IMR-90 (cell line): ENCODE data around the gene METTL27. TPM values are rescaled to one million over a fixed set of nuclear protein-coding genes. Genes with fewer than 3 reads are reported as not detected.

Experiments used
- ATAC-seq: fragments of 200-7000 bp; cut with Tn5 transposase; 2 replicates; pipeline ENCODE4 v1.9.1; 2020; ENCODE audit warnings: low read depth, mild to moderate bottlenecking, moderate library complexity
- BruUV-seq: library from RNA; stranded (reverse); fragments of 400-500 nt; replicated peaks from 2 replicates; lab custom pipeline; 2021; lab: Mats Ljungman, UMichigan
- CTCF ChIA-PET: fragments of 300-600 bp; formaldehyde crosslinking; extraction: SDS; loops from one replicate; lab custom pipeline; 2021; ENCODE audit warnings: antibody characterized with exemption; lab: Yijun Ruan, JAX
- POLR2A ChIA-PET: fragments of 300-600 bp; sonication (Branson Sonifier 250); formaldehyde crosslinking; loops from one replicate; lab custom pipeline; 2022; ENCODE audit warnings: antibody characterized with exemption; ENCODE audit not compliant: unreplicated experiment; lab: Charles Lee
- DNase-seq: peaks from one replicate; pipeline ENCODE4 v3.0.0; 2013
- H2AFZ ChIP-seq: replicated peaks from 2 replicates; pipeline ENCODE3; 2013; ENCODE audit warnings: low read length, mild to moderate bottlenecking; ENCODE audit not compliant: poor library complexity
- H2AK5ac ChIP-seq: 2 replicates; pipeline ENCODE4 v1.6.1; 2013; ENCODE audit warnings: low read depth, low read length, inconsistent platforms
- H2AK9ac ChIP-seq: replicated peaks from 2 replicates; pipeline ENCODE3; 2013; ENCODE audit warnings: mild to moderate bottlenecking, low read depth, low read length, moderate library complexity; ENCODE audit not compliant: poor library complexity
- H2BK120ac ChIP-seq: 2 replicates; pipeline ENCODE4 v1.6.1; 2013; ENCODE audit warnings: low read depth, low read length, inconsistent platforms
- H2BK15ac ChIP-seq: 3 replicates; pipeline ENCODE4 v1.6.1; 2013; ENCODE audit warnings: low read depth, low read length, inconsistent platforms
- H2BK20ac ChIP-seq: 2 replicates; pipeline ENCODE4 v1.6.1; 2013; ENCODE audit warnings: low read depth, mild to moderate bottlenecking, inconsistent platforms, low read length, moderate library complexity
- H2BK5ac ChIP-seq: 2 replicates; pipeline ENCODE4 v1.6.1; 2013; ENCODE audit warnings: mild to moderate bottlenecking, low read depth, low read length, inconsistent platforms; ENCODE audit not compliant: poor library complexity, severe bottlenecking
- H3K14ac ChIP-seq: replicated peaks from 2 replicates; pipeline ENCODE4 v1.6.1; 2013; ENCODE audit warnings: low read depth, low read length, inconsistent platforms
- H3K18ac ChIP-seq: 2 replicates; pipeline ENCODE4 v1.6.1; 2013; ENCODE audit warnings: low read depth, low read length, control low read depth
- H3K23ac ChIP-seq: 2 replicates; pipeline ENCODE4 v1.6.1; 2013; ENCODE audit warnings: low read depth, low read length, inconsistent platforms
- H3K27ac ChIP-seq: 2 replicates; pipeline ENCODE4 v1.5.1; 2013; ENCODE audit warnings: mild to moderate bottlenecking, control low read depth, low read length; ENCODE audit not compliant: insufficient read depth
- H3K27me3 ChIP-seq: 2 replicates; pipeline ENCODE4 v1.6.1; 2013; ENCODE audit warnings: low read length; ENCODE audit not compliant: control insufficient read depth, insufficient read depth
- H3K36me3 ChIP-seq: 2 replicates; pipeline ENCODE4 v1.6.1; 2013; ENCODE audit warnings: low read length, mixed read lengths; ENCODE audit not compliant: control insufficient read depth, insufficient read depth
- H3K4ac ChIP-seq: 2 replicates; pipeline ENCODE4 v1.6.1; 2013; ENCODE audit warnings: low read depth, low read length, inconsistent platforms
- H3K4me1 ChIP-seq: 2 replicates; pipeline ENCODE4 v1.6.1; 2013; ENCODE audit warnings: low read length, mixed read lengths; ENCODE audit not compliant: control insufficient read depth, insufficient read depth
- H3K4me2 ChIP-seq: 2 replicates; pipeline ENCODE4 v1.6.1; 2013; ENCODE audit warnings: low read depth, mild to moderate bottlenecking, control low read depth, low read length, moderate library complexity
- H3K4me3 ChIP-seq: 2 replicates; pipeline ENCODE4 v1.5.1; 2013; ENCODE audit warnings: low read depth, mild to moderate bottlenecking, control low read depth, low read length, moderate library complexity; ENCODE audit not compliant: insufficient read depth
- H3K56ac ChIP-seq: 2 replicates; pipeline ENCODE4 v1.6.1; 2013; ENCODE audit warnings: low read length, inconsistent platforms; ENCODE audit not compliant: insufficient read depth; ENCODE audit errors: extremely low read depth
- H3K79me1 ChIP-seq, 2 experiments: 2 replicates each; pipeline ENCODE4 v1.6.1; 2013; ENCODE audit warnings: low read length in 2 of 2, inconsistent platforms in 1 of 2, low read depth in 1 of 2
- H3K9ac ChIP-seq: 2 replicates; pipeline ENCODE4 v1.6.1; 2013; ENCODE audit warnings: low read depth, low read length, control low read depth
- H3K9me1 ChIP-seq: 2 replicates; pipeline ENCODE4 v1.6.1; 2013; ENCODE audit warnings: low read length, inconsistent platforms; ENCODE audit not compliant: insufficient read depth
- H3K9me3 ChIP-seq: 2 replicates; pipeline ENCODE4 v1.6.1; 2013; ENCODE audit warnings: low read length; ENCODE audit not compliant: control insufficient read depth, insufficient read depth
- H4K20me1 ChIP-seq: 2 replicates; pipeline ENCODE4 v1.6.1; 2013; ENCODE audit warnings: low read length, inconsistent platforms; ENCODE audit not compliant: insufficient read depth
- H4K5ac ChIP-seq: 2 replicates; pipeline ENCODE4 v1.6.1; 2013; ENCODE audit warnings: mild to moderate bottlenecking, low read depth, low read length, control low read depth
- H4K8ac ChIP-seq, 2 experiments: 2 replicates each; pipeline ENCODE4 v1.6.1; 2013; ENCODE audit warnings: low read depth in 2 of 2, low read length in 2 of 2, control low read depth in 1 of 2, inconsistent platforms in 1 of 2
- H4K91ac ChIP-seq: 2 replicates; pipeline ENCODE4 v1.6.1; 2013; ENCODE audit warnings: low read depth, low read length, inconsistent platforms; ENCODE audit not compliant: insufficient read depth
- BHLHE40 ChIP-seq: fragments of 150-350 bp; IDR thresholded peaks from 2 replicates; pipeline ENCODE4 v1.6.1; 2016; ENCODE audit warnings: mild to moderate bottlenecking, low read depth, low read length
- CEBPB ChIP-seq: IDR thresholded peaks from 2 replicates; pipeline ENCODE4 v1.6.1; 2012; ENCODE audit warnings: low read depth, low read length, improper control_type of control experiment
- CHD1 ChIP-seq: IDR thresholded peaks from 2 replicates; pipeline ENCODE4 v1.6.1; 2012; ENCODE audit warnings: low read depth, low read length, improper control_type of control experiment
- ELK1 ChIP-seq: fragments of 150-350 bp; IDR thresholded peaks from 2 replicates; pipeline ENCODE4 v1.6.1; 2016; ENCODE audit warnings: low read depth, mild to moderate bottlenecking, low read length, moderate library complexity, borderline replicate concordance
- FOS ChIP-seq: fragments of 150-350 bp; IDR thresholded peaks from 2 replicates; pipeline ENCODE4 v1.6.1; 2016; ENCODE audit warnings: low read depth, low read length
- MXI1 ChIP-seq: IDR thresholded peaks from 2 replicates; pipeline ENCODE4 v1.6.1; 2012; ENCODE audit warnings: low read depth, mild to moderate bottlenecking, low read length, moderate library complexity, borderline replicate concordance
- NFE2L2 ChIP-seq: fragments of 150-350 bp; IDR thresholded peaks from 2 replicates; pipeline ENCODE4 v1.6.1; 2016; ENCODE audit warnings: low read depth, mild to moderate bottlenecking, low read length
- POLR2A ChIP-seq: IDR thresholded peaks from 2 replicates; pipeline ENCODE4 v1.6.1; 2012; ENCODE audit warnings: mild to moderate bottlenecking, low read depth, low read length
- RAD21 ChIP-seq: IDR thresholded peaks from 2 replicates; pipeline ENCODE4 v1.6.1; 2012; ENCODE audit warnings: low read length, improper control_type of control experiment
- RCOR1 ChIP-seq: IDR thresholded peaks from 2 replicates; pipeline ENCODE4 v1.6.1; 2012; ENCODE audit warnings: mild to moderate bottlenecking, low read length, improper control_type of control experiment; ENCODE audit not compliant: insufficient replicate concordance
- RFX5 ChIP-seq: IDR thresholded peaks from 2 replicates; pipeline ENCODE4 v1.8.0; 2012; ENCODE audit warnings: low read depth, mild to moderate bottlenecking, low read length, moderate library complexity
- SMC3 ChIP-seq: fragments of 150-350 bp; IDR thresholded peaks from 2 replicates; pipeline ENCODE4 v1.6.1; 2016; ENCODE audit warnings: low read depth, mild to moderate bottlenecking, antibody characterized with exemption, low read length, moderate library complexity
- USF2 ChIP-seq: fragments of 150-350 bp; IDR thresholded peaks from 2 replicates; pipeline ENCODE4 v1.6.1; 2017; ENCODE audit warnings: mild to moderate bottlenecking, antibody characterized with exemption, low read length, low read depth
- WGBS, 2 experiments: methylation state at CpG; one replicate each; pipeline versions ENCODE4 v1.1.5 to v1.1.7; 2013; ENCODE audit warnings: missing lambda C conversion rate in 2 of 2; ENCODE audit not compliant: insufficient read length in 1 of 2; ENCODE audit errors: extremely low coverage in 2 of 2; 5-methylcytosine and 5-hydroxymethylcytosine counted together
- dilution Hi-C: fragments of 300-500 bp; cut with HindIII; formaldehyde crosslinking; loops from one replicate; pipeline ENCODE4 v1.14.3; 2018; ENCODE audit warnings: low sequenced_read_pairs; ENCODE audit not compliant: unreplicated experiment
- in situ Hi-C: fragments of 300-500 bp; cut with MboI; formaldehyde crosslinking; loops from 3 replicates; pipeline ENCODE4 v1.14.3; 2019; ENCODE audit warnings: low sequenced_read_pairs, inconsistent platforms, mixed read lengths
- intact Hi-C: fragments of 100-400 bp; cut with micrococcal nuclease; formaldehyde crosslinking; loops from 2 replicates; pipeline ENCODE4 v1.10.0; 2022
- polyA plus RNA-seq, 3 experiments: library from polyadenylated mRNA; depleted of rRNA; stranded (reverse); fragments of >200 nt; gene quantifications; 2 replicates each; pipeline ENCODE4 v1.2.3, GENCODE V29; 2012; ENCODE audit warnings: low replicate concordance in 1 of 3
- total RNA-seq: library from RNA; depleted of rRNA; stranded (reverse); fragments of >200 nt; gene quantifications from 2 replicates; pipeline ENCODE4 v1.2.3, GENCODE V29; 2012

METTL27 gene
- total and polyA plus RNA-seq, 2 of the 4 experiments (the other 2 are of a cell fraction): 2.3 to 4.3 TPM

- no peak for TF ChIP-seq ELK1
Observed at GRCh38 chr7:73869011-73869798, 26.9 kb upstream of the METTL27 start (continued).

GRCh38 chr7:73866446-73866767, 24.1 kb upstream of the METTL27 start:
- Histone ChIP-seq H2BK15ac (no peak overlapping the region), H3K27me3 (no peaks in the 10 kb centered on the region), H3K9me1 (peaks cover 21% of the 10 kb centered on the region), H2AK9ac (no peak overlapping the region), H4K91ac (no peak overlapping the region), H3K14ac (no peak overlapping the region), H3K27ac (no peak overlapping the region), H2AFZ (no peak overlapping the region), H3K79me1 (peaks cover 0 to 3% of the 10 kb centered on the region in 2 experiments; a peak in 1 of 4 replicates), H2BK120ac (no peak overlapping the region), H4K8ac (no peak overlapping the region), H3K9me3 (no peaks in the 10 kb centered on the region), H3K4me3 (no peak overlapping the region), H3K9ac (no peak overlapping the region), H4K5ac (no peak overlapping the region), H3K4me1 (peaks cover 20% of the 10 kb centered on the region), H2BK5ac (peak overlapping the region; percentile 23), H3K36me3 (no peaks in the 10 kb centered on the region), H2AK5ac (peak overlapping the region; percentile 81; the same call in 1 of the 2 replicates), H4K20me1 (no peaks in the 10 kb centered on the region), H3K4ac (no peak overlapping the region), H3K23ac (no peak overlapping the region), H2BK20ac (no peak overlapping the region; the same call in 1 of the 2 replicates), H3K56ac (no peak overlapping the region), H3K18ac (no peak overlapping the region), H3K4me2 (no peak overlapping the region)
- POLR2A ChIA-PET: no interaction called here
- intact Hi-C loops: loop anchor here (1.0 to 10.0 kb wide), 5 partner anchors 160 to 535 kb away; partner anchors contain the start of gene EIF4H
- 89% methylated on average over 1 of the region's 1 CpG; no CpG with 5 or more reads in 1 of the 2 experiments for WGBS, 2 experiments
- BruUV-seq: no TSS peak
- dilution Hi-C loops: no loop called here
- CTCF ChIA-PET: interaction anchor here (0.5 to 1.1 kb wide), 4 partner anchors 8 to 217 kb away, joined by 3 read pairs; no protein-coding TSS in a partner anchor
- in situ Hi-C loops: loop anchor here (10.0 kb wide), 2 partner anchors 338 to 528 kb away; no protein-coding TSS in a partner anchor
- DNase-seq (no peak), ATAC-seq (no peak)
- TF ChIP-seq CEBPB (no peak), NFE2L2 (no peak), RCOR1 (no peak), CHD1 (no peak), USF2 (no peak), ELK1 (no peak), FOS (no peak), POLR2A (no peak), SMC3 (no peak), BHLHE40 (no peak), RFX5 (no peak), RAD21 (no peak), MXI1 (no peak)
